ENCODE data around the gene TENT4A.

The TENT4A gene

GRCh38 chr5:6698696-6699095 lies 14.5 kb upstream of the TENT4A start:
- H3K4me2 ChIP-seq (ENCODE audit: low read length): no peak overlapping the region
- H3K4me3 ChIP-seq (ENCODE audit: low read depth, low read length): no peak overlapping the region
- no peak overlapping the region for H3K9ac ChIP-seq
- no peaks in the 10 kb centered on the region for H3K79me2 ChIP-seq
- no peak overlapping the region for H2AFZ ChIP-seq
- H3K36me3 ChIP-seq (ENCODE audit: control insufficient read depth, insufficient read depth, low read length): no peaks in the 10 kb centered on the region
- H3K4me1 ChIP-seq: no peaks in the 10 kb centered on the region
- no peaks in the 10 kb centered on the region for H3K27me3 ChIP-seq (ENCODE audit: control insufficient read depth, insufficient read depth, low read length)
- no peak overlapping the region for H3K27ac ChIP-seq
- TF ChIP-seq CTCF (IDR thresholded peaks at IDR 0.05): no peak
- H3K9me3 ChIP-seq (ENCODE audit: control insufficient read depth, low read length): no peaks in the 10 kb centered on the region

- Histone ChIP-seq H3K4me3 (ENCODE audit: low read depth, low read length) (no peak overlapping the region), H3K4me2 (ENCODE audit: low read length) (no peak overlapping the region), H3K9ac (no peak overlapping the region), H3K4me1 (no peaks in the 10 kb centered on the region), H3K36me3 (ENCODE audit: control insufficient read depth, insufficient read depth, low read length) (no peaks in the 10 kb centered on the region), H2AFZ (no peak overlapping the region), H3K79me2 (no peaks in the 10 kb centered on the region), H3K27ac (no peak overlapping the region), H3K9me3 (ENCODE audit: control insufficient read depth, low read length) (no peaks in the 10 kb centered on the region), H3K27me3 (ENCODE audit: control insufficient read depth, insufficient read depth, low read length) (no peaks in the 10 kb centered on the region)
- no peak for TF ChIP-seq CTCF (IDR thresholded peaks at IDR 0.05)
Observed at GRCh38 chr5:6699357-6699756, 13.9 kb upstream of the TENT4A start.

- Histone ChIP-seq H3K36me3 (ENCODE audit: control insufficient read depth, insufficient read depth, low read length) (no peaks in the 10 kb centered on the region), H3K9ac (no peak overlapping the region), H3K4me2 (ENCODE audit: low read length) (no peak overlapping the region), H2AFZ (no peak overlapping the region), H3K79me2 (no peaks in the 10 kb centered on the region), H3K4me1 (no peaks in the 10 kb centered on the region), H3K4me3 (ENCODE audit: low read depth, low read length) (no peak overlapping the region), H3K27me3 (ENCODE audit: control insufficient read depth, insufficient read depth, low read length) (no peaks in the 10 kb centered on the region), H3K9me3 (ENCODE audit: control insufficient read depth, low read length) (no peaks in the 10 kb centered on the region), H3K27ac (no peak overlapping the region)
- TF ChIP-seq CTCF (IDR thresholded peaks at IDR 0.05): no peak
Observed at GRCh38 chr5:6700074-6700684, 13.1 kb upstream of the TENT4A start.

GRCh38 chr5:6700685-6701355 lies 12.4 kb upstream of the TENT4A start:
- H3K9ac ChIP-seq: no peak overlapping the region
- no peak overlapping the region for H2AFZ ChIP-seq
- H3K79me2 ChIP-seq: no peaks in the 10 kb centered on the region
- TF ChIP-seq CTCF (IDR thresholded peaks at IDR 0.05): no peak
- H3K36me3 ChIP-seq (ENCODE audit: control insufficient read depth, insufficient read depth, low read length): no peaks in the 10 kb centered on the region
- H3K27me3 ChIP-seq (ENCODE audit: control insufficient read depth, insufficient read depth, low read length): no peaks in the 10 kb centered on the region
- no peaks in the 10 kb centered on the region for H3K9me3 ChIP-seq (ENCODE audit: control insufficient read depth, low read length)
- H3K4me2 ChIP-seq (ENCODE audit: low read length): no peak overlapping the region
- H3K4me1 ChIP-seq: no peaks in the 10 kb centered on the region
- H3K4me3 ChIP-seq (ENCODE audit: low read depth, low read length): no peak overlapping the region
- no peak overlapping the region for H3K27ac ChIP-seq

- Histone ChIP-seq H3K79me2 (no peaks in the 10 kb centered on the region), H3K27ac (no peak overlapping the region), H3K4me1 (no peaks in the 10 kb centered on the region), H3K9me3 (ENCODE audit: control insufficient read depth, low read length) (no peaks in the 10 kb centered on the region), H3K36me3 (ENCODE audit: control insufficient read depth, insufficient read depth, low read length) (no peaks in the 10 kb centered on the region), H2AFZ (no peak overlapping the region), H3K4me2 (ENCODE audit: low read length) (no peak overlapping the region), H3K4me3 (ENCODE audit: low read depth, low read length) (no peak overlapping the region), H3K27me3 (ENCODE audit: control insufficient read depth, insufficient read depth, low read length) (no peaks in the 10 kb centered on the region), H3K9ac (no peak overlapping the region)
- TF ChIP-seq CTCF (IDR thresholded peaks at IDR 0.05): no peak
Observed at GRCh38 chr5:6701491-6701890, 11.7 kb upstream of the TENT4A start.

Data from parathyroid adenoma (tissue), 2 donors.